GM12892 (cell line): Measurements from ENCODE around the gene AP3S2.

Source experiments
- DNase-seq: peaks from one replicate; pipeline ENCODE4 v3.0.0; 2011; ENCODE audit not compliant: insufficient read length
- FAIRE-seq: peaks from 2 replicates; lab custom pipeline; 2011; peaks lifted over from hg19 to GRCh38; lab: Jason Lieb, UNC
- POLR2A ChIP-seq: IDR thresholded peaks from 2 replicates; pipeline ENCODE4 v1.6.1; 2011; ENCODE audit warnings: low read depth, low read length, control low read depth
- POLR2AphosphoS5 ChIP-seq: IDR thresholded peaks from 2 replicates; pipeline ENCODE4 v1.6.1; 2011; ENCODE audit warnings: low read depth, low read length, control low read depth
- TAF1 ChIP-seq: IDR thresholded peaks from 2 replicates; pipeline ENCODE4 v1.6.1; 2011; ENCODE audit warnings: low read depth, mild to moderate bottlenecking, control low read depth, low read length, borderline replicate concordance

AP3S2 gene

DNA sequence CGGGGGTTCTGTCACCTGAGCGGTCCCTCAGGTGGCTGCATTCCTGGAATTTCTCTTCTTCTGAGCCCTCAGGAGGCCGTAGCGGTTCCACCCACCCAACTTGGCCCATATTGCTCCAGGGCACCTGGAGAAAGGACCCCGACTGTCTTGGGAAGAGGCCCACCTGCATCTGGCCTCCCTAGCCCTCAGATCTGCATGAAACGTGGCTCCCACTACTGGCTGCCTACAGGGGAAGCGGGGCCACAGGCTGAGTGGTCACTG is 69.3 kb downstream of the AP3S2 start:
- FAIRE-seq, result no peak
- TF ChIP-seq TAF1 (no peak), POLR2A (no peak), POLR2AphosphoS5 (no peak)
- DNase-seq, result no peak

DNA sequence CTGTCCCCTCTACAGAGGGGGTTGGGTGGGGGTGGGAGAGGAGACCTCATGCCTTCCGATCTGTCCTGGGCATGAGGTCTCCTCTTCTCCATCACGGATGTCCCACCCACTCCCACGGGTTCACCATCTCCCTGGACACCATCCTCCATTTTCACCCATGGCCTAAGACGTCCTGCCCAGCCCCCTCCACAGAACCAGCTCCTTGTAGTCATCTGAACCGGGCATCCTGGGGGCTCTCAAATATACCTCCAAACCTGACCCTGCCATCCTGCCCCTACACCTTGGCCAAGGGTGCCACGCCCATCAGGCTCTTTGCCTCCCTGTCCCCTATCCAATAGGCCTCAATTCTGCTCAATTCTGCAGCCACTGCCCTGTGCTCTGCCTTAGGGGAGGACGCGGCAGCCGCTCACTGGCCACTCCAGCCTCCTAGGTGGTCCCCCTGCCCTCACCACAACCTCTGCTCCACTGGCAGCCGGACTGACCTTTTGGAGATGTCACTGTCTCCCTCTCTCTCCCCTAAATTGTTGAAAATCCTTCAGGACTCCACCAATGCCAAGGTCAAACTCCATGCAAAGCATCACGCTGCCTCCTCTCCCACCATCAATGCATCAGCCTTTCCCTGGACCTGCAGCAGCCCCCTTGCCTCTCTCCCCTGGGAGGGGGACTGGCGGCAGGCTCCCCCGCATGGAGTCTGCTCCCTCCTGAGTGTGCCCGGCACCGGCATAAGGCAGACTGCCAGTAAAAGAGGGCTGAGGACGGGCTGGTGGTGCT is 69.8 kb downstream of the AP3S2 start:
- TF ChIP-seq TAF1 (no peak), POLR2AphosphoS5 (no peak), POLR2A (no peak)
- FAIRE-seq (no peak), DNase-seq (no peak)

DNA sequence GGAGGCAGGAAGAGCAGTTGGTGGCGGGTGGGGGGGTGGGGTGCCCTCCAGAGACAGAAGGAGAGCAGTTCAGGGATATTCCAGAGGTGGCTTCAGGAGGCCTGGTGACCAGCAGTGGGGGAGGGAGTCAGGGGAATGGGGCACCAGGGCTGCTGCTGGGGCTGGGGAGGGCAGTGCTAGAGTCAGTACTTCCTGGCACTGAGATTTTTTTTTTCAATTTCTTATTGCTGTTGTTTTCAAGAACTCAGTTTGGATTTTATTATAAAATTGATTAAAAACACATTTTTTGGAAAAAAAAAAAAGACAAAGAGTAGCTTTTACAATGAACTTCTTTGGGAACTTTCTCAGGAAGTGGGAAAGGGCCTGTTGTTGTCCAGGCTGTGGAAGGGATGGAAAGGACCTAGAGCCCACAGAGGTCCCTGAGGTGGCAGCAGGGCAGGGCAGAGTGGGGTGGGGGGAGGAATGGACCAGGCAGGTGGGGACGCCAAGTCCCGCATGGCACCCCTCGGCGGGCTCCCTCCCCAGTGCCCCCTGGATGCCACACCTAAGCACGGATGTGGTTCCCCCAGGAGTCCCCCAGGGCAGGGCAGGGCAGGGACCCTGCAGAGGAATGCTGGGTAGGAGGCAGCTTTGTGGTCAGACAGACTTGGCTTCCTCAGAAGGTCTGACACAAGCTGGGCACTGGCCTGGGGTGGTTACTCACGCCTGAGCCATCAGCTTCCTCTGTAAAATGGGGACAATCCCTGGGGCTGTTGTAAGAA is 70.7 kb downstream of the AP3S2 start:
- no peak for DNase-seq
- TF ChIP-seq POLR2A (no peak), TAF1 (no peak), POLR2AphosphoS5 (no peak)
- FAIRE-seq, result no peak

DNA sequence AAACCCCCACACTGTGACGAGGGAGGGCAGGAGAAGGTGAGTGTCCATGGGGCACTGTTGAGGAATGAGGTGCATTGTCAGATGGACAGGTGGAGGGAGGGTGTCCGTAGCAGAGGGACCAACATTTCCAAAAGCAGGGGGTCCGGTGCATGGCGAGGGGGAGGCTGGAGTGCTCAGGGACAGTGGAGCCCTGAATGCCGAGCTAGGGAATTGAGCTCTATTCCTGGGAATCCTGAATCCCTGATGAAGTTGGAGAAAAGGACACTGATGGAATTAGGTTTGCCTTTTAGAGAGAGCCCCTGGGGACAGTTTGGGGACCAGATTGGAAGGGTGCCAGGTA is 71.2 kb downstream of the AP3S2 start:
- no peak for TF ChIP-seq TAF1
- no peak for TF ChIP-seq POLR2AphosphoS5
- TF ChIP-seq POLR2A, result no peak
- FAIRE-seq (no peak), DNase-seq (no peak)

DNA sequence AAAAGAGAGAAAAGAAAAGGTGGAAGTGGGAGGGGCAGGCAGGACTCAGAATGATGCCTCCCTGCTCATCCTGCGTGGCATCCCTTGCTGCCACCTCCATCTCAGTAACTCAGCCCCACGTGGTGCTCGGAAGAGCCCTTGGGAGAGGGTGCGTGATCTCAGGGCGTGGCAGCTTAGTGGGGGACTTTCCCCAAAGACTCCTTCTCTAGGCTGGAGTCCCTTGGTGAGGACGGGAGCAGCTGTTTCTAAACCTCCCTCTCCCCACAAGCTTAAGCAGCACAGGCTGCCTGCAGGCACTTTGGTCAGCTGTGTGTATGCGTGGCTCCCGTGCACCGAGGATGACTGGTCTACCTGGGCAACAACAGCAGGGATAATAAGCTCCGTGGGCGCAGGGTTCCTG is 71.8 kb downstream of the AP3S2 start:
- TF ChIP-seq POLR2AphosphoS5 (no peak), TAF1 (no peak), POLR2A (no peak)
- FAIRE-seq, result no peak
- DNase-seq, result no peak

DNA sequence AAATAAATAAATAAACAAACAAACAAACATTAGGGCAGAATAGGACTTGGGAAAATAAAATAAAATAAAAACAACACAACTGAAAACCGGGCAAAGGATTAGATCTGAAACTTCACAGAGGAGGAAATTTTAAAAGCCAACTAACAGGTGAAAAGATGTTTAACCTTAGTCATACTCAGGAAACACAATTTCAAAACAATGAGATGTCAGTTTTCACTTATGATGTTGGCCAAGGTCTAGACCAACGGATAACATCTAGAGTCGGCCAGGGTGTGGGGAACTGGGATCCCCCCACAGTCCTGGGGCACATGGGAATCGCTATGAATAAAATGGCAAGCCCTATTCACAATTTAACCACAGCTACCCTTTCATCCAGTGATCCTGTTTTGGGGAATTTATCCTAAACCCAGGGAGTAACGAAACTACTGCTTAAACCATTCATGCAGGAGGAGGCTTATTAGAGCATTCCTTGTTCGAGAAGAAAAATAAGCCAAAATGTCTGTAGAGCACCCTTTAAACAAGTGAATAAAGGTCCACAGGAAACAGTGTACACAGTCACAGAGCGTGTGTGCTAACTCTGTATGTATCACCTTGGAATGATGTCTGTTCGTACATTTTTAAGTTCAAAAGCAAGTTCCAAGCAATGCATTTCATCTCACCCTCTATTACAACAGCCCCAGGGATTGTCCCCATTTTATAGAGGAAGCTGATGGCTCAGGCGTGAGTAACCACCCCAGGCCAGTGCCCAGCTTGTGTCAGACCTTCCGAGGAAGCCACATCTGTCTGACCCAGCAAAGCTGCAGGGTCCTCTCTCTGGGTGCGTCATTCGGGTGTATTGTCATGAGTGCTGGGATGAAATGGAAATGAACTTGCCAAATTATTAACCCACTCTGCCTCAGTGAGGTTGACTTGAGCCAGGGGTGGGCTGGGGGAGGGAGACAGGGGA is 72.9 kb downstream of the AP3S2 start:
- no peak for TF ChIP-seq POLR2A
- TF ChIP-seq TAF1, result no peak
- no peak for TF ChIP-seq POLR2AphosphoS5
- no peak for DNase-seq
- FAIRE-seq, result no peak

DNA sequence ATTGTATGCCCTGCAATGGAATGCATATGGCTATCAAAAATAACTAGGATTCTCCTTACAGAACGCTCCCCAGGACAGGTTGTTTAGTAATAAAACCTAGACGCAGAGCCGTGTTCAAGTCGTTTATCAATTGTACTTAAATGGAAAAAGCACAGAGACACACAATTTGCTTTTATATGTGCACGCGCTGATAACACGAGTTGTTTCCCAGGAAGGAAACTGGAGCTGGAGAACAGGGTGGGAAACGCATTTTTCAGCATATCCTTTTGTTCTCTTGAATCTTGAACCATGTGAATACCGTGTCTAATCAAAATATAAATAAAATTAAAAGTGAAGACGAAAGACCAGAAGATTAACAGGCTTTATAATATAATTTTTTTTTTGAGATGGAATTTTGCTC is 75.5 kb downstream of the AP3S2 start:
- DNase-seq, result no peak
- FAIRE-seq, result no peak
- TF ChIP-seq TAF1, result no peak
- TF ChIP-seq POLR2A, result no peak
- TF ChIP-seq POLR2AphosphoS5, result no peak

DNA sequence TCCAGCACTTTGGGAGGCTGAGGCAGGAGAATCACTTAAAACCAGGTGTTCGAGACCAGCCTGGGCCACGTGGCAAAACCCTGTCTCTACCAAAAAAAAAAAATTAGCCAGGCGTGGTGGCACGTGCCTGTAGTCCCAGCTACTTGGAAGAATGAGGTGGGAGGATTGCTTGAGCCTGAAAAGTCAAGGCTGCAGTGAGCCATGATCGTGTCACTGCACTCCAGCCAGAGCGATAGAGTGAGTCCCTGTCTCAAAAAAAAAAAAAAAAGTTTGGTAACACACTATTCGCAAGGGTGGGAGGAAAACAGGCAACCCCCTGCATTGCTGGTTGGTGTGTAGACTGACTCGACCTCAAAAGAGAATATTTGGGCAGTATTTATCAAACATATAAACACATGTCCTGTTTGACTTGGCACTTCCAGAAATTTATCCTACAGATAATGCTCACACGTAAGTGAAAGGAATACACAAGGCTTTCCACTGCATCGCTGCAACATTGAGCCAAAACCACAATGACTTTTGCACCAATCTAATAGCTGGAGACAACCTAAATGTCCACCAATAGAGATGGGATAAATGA is 76.0 kb downstream of the AP3S2 start:
- DNase-seq (no peak), FAIRE-seq (no peak)
- no peak for TF ChIP-seq TAF1
- no peak for TF ChIP-seq POLR2AphosphoS5
- TF ChIP-seq POLR2A, result no peak

DNA sequence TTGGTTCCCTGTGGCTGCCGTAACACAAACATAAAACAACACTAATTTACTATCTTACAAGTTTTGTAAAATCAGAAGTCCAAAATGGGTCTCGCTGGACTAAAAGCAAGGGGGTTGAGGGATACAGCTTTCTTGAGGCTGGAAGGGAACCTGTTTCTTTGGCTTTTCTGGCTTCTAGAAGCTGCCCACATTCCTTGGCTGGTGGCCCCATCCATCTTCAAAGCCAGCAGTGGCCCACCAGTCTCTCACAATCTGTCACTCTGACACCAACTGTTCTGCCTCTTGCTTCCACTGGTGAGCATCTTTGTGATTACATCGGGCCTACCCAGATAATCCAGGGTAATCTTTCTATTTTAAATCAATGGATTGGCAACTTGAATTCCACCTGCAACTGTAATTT is 78.0 kb downstream of the AP3S2 start:
- no peak for DNase-seq
- no peak for FAIRE-seq
- no peak for TF ChIP-seq POLR2AphosphoS5
- TF ChIP-seq TAF1, result no peak
- no peak for TF ChIP-seq POLR2A

DNA sequence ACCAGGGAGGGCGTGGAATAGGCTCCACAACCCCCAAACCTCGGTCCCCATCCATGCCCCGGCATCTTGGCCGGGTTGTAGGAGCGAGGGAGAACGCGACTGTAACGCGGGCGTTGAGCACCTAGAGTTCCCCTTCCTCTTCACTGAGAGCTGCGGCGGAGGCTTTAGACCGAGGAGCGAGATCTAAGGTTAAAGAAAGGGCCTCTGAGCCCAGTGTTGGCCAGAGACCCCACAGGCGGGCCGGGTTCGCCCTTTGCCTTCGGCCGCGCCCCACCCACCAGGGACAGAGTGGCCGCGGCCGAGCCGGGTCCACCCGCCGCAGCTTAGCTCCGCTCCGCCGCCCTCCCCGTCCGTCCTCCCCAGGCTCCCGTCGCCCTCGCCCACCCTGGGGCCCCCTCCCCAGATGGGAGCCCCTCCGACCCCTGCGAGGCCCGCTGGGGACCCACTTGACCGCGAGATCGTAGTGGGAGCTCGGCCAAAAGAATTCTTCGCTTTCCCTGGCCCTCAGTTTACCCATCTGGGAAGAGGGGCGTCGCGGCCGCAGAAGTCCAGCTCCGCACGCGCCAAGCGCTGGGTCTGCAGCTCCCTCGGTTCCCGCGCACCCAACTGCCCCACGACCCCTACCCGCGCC is 79.6 kb downstream of the AP3S2 start:
- FAIRE-seq (no peak), DNase-seq (no peak)
- TF ChIP-seq POLR2AphosphoS5, result no peak
- no peak for TF ChIP-seq TAF1
- TF ChIP-seq POLR2A, result no peak

DNA sequence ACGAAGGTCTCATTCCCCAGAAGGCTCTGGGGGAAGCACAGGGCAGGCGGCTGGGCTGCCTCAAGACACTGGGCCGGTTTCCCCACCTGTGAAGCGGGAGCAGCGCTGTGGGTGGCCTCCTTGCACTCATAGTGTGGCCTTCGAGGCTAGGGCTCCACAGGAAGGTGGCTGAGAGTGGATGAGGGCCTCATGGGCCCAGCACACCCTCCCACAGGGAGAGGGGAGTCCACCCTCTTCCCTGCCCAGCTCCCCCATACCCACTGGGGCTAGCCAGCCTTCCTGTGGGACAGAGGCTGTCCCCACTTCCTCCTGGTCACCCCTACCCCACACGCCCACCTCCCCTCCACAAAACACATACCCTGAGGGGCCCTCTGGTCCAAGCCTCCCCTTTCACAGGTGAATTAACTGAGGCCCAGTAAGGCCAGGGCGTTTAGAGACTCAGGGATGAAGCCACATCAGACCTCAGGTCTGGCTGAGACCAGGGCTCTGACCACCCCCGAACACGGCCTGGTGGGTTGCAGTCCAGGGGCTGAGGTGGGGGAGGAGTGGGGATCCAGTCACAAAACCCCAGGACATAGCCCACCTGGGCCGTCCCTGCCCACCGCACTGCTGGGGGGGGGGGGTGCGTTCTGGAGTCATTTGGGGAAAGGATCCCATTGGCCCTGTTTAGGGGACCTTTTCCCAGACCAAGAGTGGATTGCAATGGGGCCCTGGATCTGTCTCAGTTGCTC is 80.2 kb downstream of the AP3S2 start:
- FAIRE-seq (no peak), DNase-seq (no peak)
- TF ChIP-seq POLR2A, result no peak
- no peak for TF ChIP-seq TAF1
- TF ChIP-seq POLR2AphosphoS5, result no peak
